ENCODE data around the gene SKAP1.

GRCh38 chr17:48388955-48389743 is 40.9 kb downstream of the SKAP1 start:
- TF ChIP-seq, protein P1, sequence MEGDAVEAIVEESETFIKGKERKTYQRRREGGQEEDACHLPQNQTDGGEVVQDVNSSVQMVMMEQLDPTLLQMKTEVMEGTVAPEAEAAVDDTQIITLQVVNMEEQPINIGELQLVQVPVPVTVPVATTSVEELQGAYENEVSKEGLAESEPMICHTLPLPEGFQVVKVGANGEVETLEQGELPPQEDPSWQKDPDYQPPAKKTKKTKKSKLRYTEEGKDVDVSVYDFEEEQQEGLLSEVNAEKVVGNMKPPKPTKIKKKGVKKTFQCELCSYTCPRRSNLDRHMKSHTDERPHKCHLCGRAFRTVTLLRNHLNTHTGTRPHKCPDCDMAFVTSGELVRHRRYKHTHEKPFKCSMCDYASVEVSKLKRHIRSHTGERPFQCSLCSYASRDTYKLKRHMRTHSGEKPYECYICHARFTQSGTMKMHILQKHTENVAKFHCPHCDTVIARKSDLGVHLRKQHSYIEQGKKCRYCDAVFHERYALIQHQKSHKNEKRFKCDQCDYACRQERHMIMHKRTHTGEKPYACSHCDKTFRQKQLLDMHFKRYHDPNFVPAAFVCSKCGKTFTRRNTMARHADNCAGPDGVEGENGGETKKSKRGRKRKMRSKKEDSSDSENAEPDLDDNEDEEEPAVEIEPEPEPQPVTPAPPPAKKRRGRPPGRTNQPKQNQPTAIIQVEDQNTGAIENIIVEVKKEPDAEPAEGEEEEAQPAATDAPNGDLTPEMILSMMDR (IDR thresholded peaks at IDR 0.05 in 8 of 11, conservative IDR thresholded peaks at IDR 0.05 in 3 of 11), result no peak
- TF ChIP-seq POLR2AphosphoS5 (IDR thresholded peaks at IDR 0.05), result no peak
